Measurements from ENCODE around the gene HERC3.

The HERC3 gene

GRCh38 chr4:88745581-88746163 lies 153.4 kb downstream of the HERC3 start:
- H3K4me1 ChIP-seq (ENCODE audit: low read length), result no peaks in the 10 kb centered on the region
- no peaks in the 10 kb centered on the region for H3K9me2 ChIP-seq (replicated peaks; ENCODE audit: insufficient read depth, low read length)
- no peak overlapping the region for H3K27ac ChIP-seq (ENCODE audit: low read length)
- no peak for DNase-seq
- no peaks in the 10 kb centered on the region for H3K9me3 ChIP-seq (replicated peaks; ENCODE audit: insufficient read depth, low read length)
- no peak overlapping the region for H3K4me2 ChIP-seq (ENCODE audit: low read depth, low read length)
- no peak overlapping the region for H3K4me3 ChIP-seq (ENCODE audit: low read length)
- H2AFZ ChIP-seq (ENCODE audit: low read length), result no peak overlapping the region
- H3K9ac ChIP-seq (ENCODE audit: low read length), result no peak overlapping the region
- H3K79me2 ChIP-seq (ENCODE audit: low read length), result no peaks in the 10 kb centered on the region
- no peaks in the 10 kb centered on the region for H3K36me3 ChIP-seq (replicated peaks; ENCODE audit: insufficient read depth, low read length)
- H4K20me1 ChIP-seq (ENCODE audit: insufficient read depth, low read length), result no peaks in the 10 kb centered on the region
- TF ChIP-seq EZH2phosphoT487 (IDR thresholded peaks at IDR 0.05; ENCODE audit: low read length) (no peak), EZH2 (optimal IDR thresholded peaks at IDR 0.05; ENCODE audit: low read depth, low read length) (no peak), CTCF (IDR thresholded peaks at IDR 0.05; ENCODE audit: low read length) (no peak)
- no peaks in the 10 kb centered on the region for H3F3A ChIP-seq (ENCODE audit: insufficient read depth, low read length)
- H3K27me3 ChIP-seq (replicated peaks; ENCODE audit: insufficient read depth, low read length), result no peaks in the 10 kb centered on the region

- TF ChIP-seq EZH2phosphoT487 (IDR thresholded peaks at IDR 0.05; ENCODE audit: low read length) (no peak), CTCF (IDR thresholded peaks at IDR 0.05; ENCODE audit: low read length) (no peak), EZH2 (optimal IDR thresholded peaks at IDR 0.05; ENCODE audit: low read depth, low read length) (no peak)
- H3K4me1 ChIP-seq (ENCODE audit: low read length), result no peaks in the 10 kb centered on the region
- no peaks in the 10 kb centered on the region for H4K20me1 ChIP-seq (ENCODE audit: insufficient read depth, low read length)
These were observed 153.9 kb downstream of the HERC3 start for GRCh38 chr4:88746206-88746605.

GRCh38 chr4:88747351-88747750 lies 155.1 kb downstream of the HERC3 start:
- H3K4me1 ChIP-seq (ENCODE audit: low read length), result peaks cover 4% of the 10 kb centered on the region
- H3K27ac ChIP-seq (ENCODE audit: low read length), result no peak overlapping the region
- no peaks in the 10 kb centered on the region for H3K36me3 ChIP-seq (replicated peaks; ENCODE audit: insufficient read depth, low read length)
- H3K4me2 ChIP-seq (ENCODE audit: low read depth, low read length), result no peak overlapping the region
- H4K20me1 ChIP-seq (ENCODE audit: insufficient read depth, low read length), result no peaks in the 10 kb centered on the region
- H3K9me3 ChIP-seq (replicated peaks; ENCODE audit: insufficient read depth, low read length), result no peaks in the 10 kb centered on the region
- H3K9ac ChIP-seq (ENCODE audit: low read length), result no peak overlapping the region
- no peaks in the 10 kb centered on the region for H3K9me2 ChIP-seq (replicated peaks; ENCODE audit: insufficient read depth, low read length)
- H3K79me2 ChIP-seq (ENCODE audit: low read length), result no peaks in the 10 kb centered on the region
- H3K4me3 ChIP-seq (ENCODE audit: low read length), result no peak overlapping the region
- no peaks in the 10 kb centered on the region for H3F3A ChIP-seq (ENCODE audit: insufficient read depth, low read length)
- no peak for DNase-seq
- H2AFZ ChIP-seq (ENCODE audit: low read length), result no peak overlapping the region
- TF ChIP-seq EZH2 (optimal IDR thresholded peaks at IDR 0.05; ENCODE audit: low read depth, low read length) (no peak), CTCF (IDR thresholded peaks at IDR 0.05; ENCODE audit: low read length) (no peak), EZH2phosphoT487 (IDR thresholded peaks at IDR 0.05; ENCODE audit: low read length) (no peak)
- H3K27me3 ChIP-seq (replicated peaks; ENCODE audit: insufficient read depth, low read length), result no peaks in the 10 kb centered on the region

More at GRCh38 chr4:88746206-88746605, 153.9 kb downstream of the HERC3 start:
- H3K27ac ChIP-seq (ENCODE audit: low read length), result no peak overlapping the region
- no peaks in the 10 kb centered on the region for H3K79me2 ChIP-seq (ENCODE audit: low read length)
- no peak overlapping the region for H3K4me2 ChIP-seq (ENCODE audit: low read depth, low read length)
- no peak overlapping the region for H3K9ac ChIP-seq (ENCODE audit: low read length)
- H3K36me3 ChIP-seq (replicated peaks; ENCODE audit: insufficient read depth, low read length), result no peaks in the 10 kb centered on the region
- H3K27me3 ChIP-seq (replicated peaks; ENCODE audit: insufficient read depth, low read length), result no peaks in the 10 kb centered on the region
- no peak overlapping the region for H2AFZ ChIP-seq (ENCODE audit: low read length)
- no peak overlapping the region for H3K4me3 ChIP-seq (ENCODE audit: low read length)
- no peaks in the 10 kb centered on the region for H3F3A ChIP-seq (ENCODE audit: insufficient read depth, low read length)
- H3K9me2 ChIP-seq (replicated peaks; ENCODE audit: insufficient read depth, low read length), result no peaks in the 10 kb centered on the region
- no peaks in the 10 kb centered on the region for H3K9me3 ChIP-seq (replicated peaks; ENCODE audit: insufficient read depth, low read length)
- DNase-seq, result no peak
